HG03469 (cell line): ENCODE measurements around the gene C1orf21.
"Not testable (repeated sequence)": the region's sequence is repeated elsewhere in the genome, so short reads cannot be mapped to it uniquely, and the experiment has no call there.

Experiments used
- ATAC-seq: cut with Tn5 transposase; IDR thresholded peaks from one replicate; pipeline ENCODE4 v1.9.1; 2021; ENCODE audit warnings: mild to moderate bottlenecking, moderate library complexity, moderate number of reproducible peaks; ENCODE audit not compliant: unreplicated experiment

Gene C1orf21, protein sequence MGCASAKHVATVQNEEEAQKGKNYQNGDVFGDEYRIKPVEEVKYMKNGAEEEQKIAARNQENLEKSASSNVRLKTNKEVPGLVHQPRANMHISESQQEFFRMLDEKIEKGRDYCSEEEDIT

GRCh38 chr1:184386312-184387068 lies at the start of gene C1orf21:
Gene C1orf21, plus strand, starts transcription at chr1:184387029. Its CDS starts 90,481 bp downstream, at chr1:184477510.
- peak; percentile 54 for ATAC-seq

DNA sequence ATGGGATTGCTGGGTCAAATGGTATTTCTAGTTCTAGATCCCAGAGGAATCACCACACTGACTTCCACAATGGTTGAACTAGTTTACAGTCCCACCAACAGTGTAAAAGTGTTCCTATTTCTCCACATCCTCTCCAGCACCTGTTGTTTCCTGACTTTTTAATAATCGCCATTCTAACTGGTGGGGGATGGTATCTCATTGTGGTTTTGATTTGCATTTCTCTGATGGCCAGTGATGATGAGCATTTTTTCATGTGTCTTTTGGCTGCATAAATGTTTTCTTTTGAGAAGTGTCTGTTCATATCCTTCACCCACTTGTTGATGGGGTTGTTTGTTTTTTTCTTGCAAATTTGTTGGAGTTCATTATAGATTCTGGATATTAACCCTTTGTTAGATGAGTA lies 49.0 kb upstream of the C1orf21 start:
- ATAC-seq: not testable (repeated sequence)

- ATAC-seq: no peak
Observed at GRCh38 chr1:184340984-184341383, 45.8 kb upstream of the C1orf21 start.

DNA sequence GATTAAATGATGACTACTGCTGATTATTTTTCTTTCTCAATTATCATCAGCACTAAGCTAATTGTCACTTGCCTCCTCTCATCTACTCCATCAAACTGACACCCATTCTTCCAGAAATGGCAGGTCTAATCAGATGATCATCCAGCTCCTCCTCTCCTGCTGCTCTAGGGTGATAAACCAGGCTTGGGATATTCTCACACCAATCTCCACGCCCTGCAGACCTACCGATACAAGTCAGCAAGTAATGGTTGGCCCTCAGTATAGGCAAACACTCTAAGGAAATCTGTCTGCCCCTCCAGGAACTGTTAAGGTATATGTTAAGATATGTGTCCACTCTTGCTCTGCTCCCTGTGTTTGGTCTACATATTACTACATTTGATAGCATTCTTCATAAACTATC lies 36.3 kb upstream of the C1orf21 start:
- ATAC-seq: no peak

GRCh38 chr1:184351416-184351975 lies 35.3 kb upstream of the C1orf21 start:
- no peak for ATAC-seq

DNA sequence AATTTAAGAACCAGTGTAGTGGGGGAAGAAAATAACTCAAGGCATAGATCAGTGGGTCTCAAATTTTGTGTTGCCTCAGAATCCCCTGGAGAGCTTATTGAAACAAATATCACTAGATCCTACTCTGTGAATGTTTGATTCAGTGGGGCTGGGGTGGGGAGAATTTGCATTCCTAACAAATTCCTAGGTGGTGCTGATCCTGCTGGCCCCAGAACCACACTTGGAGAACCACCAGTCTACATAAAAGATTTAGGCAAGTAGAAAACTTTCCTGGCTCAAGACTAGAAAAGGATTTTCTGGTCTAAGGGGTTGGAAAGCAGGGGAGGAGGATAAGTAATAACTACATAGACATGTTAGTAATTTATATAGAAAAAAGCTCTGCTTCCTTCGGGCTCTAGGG lies 34.1 kb upstream of the C1orf21 start:
- no peak for ATAC-seq

DNA sequence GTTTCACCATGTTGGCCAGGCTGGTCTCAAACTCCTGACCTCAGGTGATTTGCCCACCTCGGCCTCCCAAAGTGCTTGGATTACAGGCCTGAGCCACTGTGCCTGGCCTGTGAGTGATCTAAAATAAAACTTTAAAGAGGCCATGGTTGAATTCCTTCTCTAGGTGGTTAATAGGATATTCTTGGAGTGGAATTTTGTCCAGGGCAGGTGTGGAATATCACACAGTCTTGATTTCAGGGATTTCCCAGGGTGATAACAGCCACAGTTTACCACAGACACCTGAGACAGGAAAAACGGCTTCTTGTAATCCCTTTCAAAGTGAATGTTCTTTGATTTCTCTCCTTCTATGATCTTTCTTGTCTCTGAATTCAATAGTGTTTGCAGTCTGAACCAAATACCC lies 32.1 kb upstream of the C1orf21 start:
- ATAC-seq: no peak

- no peak for ATAC-seq
Observed at GRCh38 chr1:184356891-184357290, 29.9 kb upstream of the C1orf21 start.

GRCh38 chr1:184358256-184358655 lies 28.6 kb upstream of the C1orf21 start:
- no peak for ATAC-seq

GRCh38 chr1:184359909-184360308 lies 26.9 kb upstream of the C1orf21 start:
- ATAC-seq: no peak

DNA sequence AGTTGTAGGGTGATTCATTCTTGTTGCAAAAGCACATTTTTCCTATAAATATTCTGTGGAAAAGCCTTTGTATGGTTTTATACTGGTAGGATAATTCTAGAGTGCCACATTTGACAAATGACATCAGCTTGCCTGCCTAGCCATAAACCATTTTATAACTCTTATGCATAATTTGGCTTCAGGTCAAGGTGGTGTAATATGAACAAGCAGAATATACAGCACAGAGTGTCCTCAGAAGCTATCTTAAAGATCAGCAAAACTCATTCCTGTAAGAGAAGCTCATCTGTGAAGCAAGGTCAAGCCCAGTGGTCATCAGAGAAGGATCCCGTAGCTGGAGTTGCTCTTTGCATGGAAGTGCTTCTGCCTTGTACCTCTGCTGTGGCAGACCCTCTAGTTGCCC lies 24.0 kb upstream of the C1orf21 start:
- no peak for ATAC-seq

DNA sequence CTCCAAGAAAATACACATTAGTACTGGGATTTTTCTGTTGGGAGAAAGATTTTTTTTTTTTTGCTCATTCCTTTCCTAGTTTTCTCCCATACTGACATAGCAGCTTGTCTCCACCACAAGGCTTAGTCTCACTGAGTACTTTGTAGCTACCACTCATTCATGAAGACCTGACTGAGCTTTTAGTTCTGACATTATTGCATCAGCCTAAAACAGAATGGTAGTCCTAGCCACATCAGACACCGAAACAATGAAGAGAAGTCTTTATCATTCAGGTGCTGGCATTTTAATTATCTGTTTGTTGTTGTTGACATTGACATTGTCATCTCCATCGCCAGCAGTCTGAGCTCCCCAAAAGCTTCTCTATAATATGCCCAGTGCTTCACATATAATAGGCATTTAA lies 21.1 kb upstream of the C1orf21 start:
- no peak for ATAC-seq

DNA sequence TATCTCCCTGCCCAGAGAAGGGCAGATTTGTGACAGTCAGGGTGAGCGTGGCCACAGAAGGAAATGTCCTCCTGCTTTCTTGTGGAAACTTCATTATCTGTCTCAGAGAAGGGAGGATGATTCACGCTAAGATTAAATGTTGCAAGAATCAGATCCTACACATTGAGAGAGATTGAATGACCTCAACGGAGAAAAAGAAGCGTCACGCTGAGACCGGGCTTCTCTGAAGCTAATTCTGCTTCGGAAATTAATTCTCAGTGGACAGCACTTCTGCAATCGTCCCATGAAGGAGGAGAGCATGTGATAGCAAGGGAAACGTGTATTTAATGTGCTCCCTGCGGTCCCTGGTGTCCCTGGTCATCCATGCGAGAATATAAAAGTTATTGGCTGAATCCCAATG lies 19.8 kb upstream of the C1orf21 start:
- ATAC-seq: no peak

DNA sequence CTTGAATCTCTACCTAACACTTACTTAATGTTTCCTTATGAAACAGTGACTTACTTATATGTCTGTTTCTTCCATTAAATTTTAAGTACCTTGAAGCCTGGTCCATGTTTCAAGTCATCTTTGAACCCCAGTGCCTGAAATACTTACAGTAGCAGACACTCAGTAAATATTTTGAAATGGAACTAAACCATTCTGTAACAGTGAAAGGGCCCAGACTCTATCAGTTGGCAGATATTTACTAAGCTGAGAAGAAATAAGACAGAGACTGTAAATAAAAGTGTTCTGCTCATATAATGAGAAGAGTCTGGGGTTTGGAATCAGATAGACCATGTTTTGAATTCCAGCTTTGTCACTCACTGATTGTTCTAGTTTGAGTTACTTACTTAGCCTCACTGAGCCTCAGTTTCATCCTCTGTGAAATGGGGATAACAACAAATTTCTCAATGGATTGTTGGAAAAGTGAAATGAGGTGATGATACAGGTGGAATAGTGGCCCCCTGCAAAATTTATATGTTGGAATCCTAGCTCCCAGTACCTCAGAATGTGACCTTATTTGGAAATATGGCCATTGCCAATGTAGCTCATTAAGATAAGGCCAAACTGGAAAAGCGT lies 19.3 kb upstream of the C1orf21 start:
- ATAC-seq: no peak

DNA sequence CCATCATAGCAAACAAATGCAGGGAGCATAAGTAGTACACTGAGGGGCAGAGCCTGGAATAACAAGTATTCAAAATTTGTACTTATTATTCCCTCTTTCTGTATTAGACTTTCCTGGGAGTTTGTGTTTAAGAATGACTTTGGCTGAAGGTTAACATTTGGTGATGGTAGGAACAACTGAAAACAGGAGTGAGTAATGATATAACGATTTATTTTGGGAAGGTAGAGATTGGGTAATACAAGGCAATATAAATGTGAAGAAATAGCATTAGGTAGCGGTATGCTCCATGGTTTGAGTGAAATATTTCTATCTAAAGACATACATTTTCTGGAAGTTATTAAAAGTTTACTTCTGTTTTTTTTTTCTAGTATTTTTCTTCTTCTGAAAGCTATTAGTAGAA lies 18.5 kb upstream of the C1orf21 start:
- ATAC-seq: no peak

- no peak for ATAC-seq
Observed at GRCh38 chr1:184370850-184371249, 16.0 kb upstream of the C1orf21 start.

GRCh38 chr1:184373155-184373554 lies 13.7 kb upstream of the C1orf21 start:
- ATAC-seq: no peak

- no peak for ATAC-seq
Observed at GRCh38 chr1:184376369-184376768, 10.5 kb upstream of the C1orf21 start.

- no peak for ATAC-seq
Observed at GRCh38 chr1:184379111-184379752, 7.6 kb upstream of the C1orf21 start.

DNA sequence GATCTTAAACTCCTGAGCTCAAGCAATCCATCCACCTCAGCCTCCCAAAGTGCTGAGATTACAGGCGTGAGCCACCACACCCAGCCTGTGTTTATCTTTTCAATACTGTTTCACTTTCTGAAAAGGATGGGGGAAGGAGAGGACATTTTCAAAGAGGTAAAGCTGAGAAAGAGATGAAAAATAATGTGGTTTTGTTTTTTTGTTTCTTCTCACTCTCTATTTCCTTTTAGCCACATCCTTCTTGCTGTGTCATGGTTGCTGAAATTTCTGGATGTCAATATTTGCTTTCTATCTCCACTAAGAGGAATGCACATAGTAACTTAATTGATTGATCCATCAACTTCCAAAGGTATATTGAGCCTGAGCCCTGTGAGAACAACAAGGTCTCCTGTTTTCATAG lies 6.4 kb upstream of the C1orf21 start:
- no peak for ATAC-seq

- no peak for ATAC-seq
Observed at GRCh38 chr1:184383772-184384323, 3.0 kb upstream of the C1orf21 start.
